BE2C (cell line): ENCODE results near the gene PGS1.

Source experiments
- DNase-seq: peaks from one replicate; pipeline ENCODE4 v3.0.0-alpha.2; 2020
- H3K27me3 ChIP-seq: fragments of 250-450 bp; sonication (Bioruptor Pico); 2 replicates; pipeline ENCODE4 v1.5.1; 2020; ENCODE audit warnings: mild to moderate bottlenecking
- H3K36me3 ChIP-seq: fragments of 250-450 bp; sonication (Bioruptor Pico); 2 replicates; pipeline ENCODE4 v1.5.1; 2020; ENCODE audit warnings: mild to moderate bottlenecking
- H3K4me1 ChIP-seq: fragments of 250-450 bp; sonication (Bioruptor Pico); 2 replicates; pipeline ENCODE4 v1.5.1; 2020
- H3K4me3 ChIP-seq: 2 replicates; pipeline ENCODE4 v1.5.1; 2011; ENCODE audit warnings: low read depth, low read length
- H3K9me3 ChIP-seq: fragments of 250-450 bp; sonication (Bioruptor Pico); 2 replicates; pipeline ENCODE4 v1.5.1; 2020
- CTCF ChIP-seq: IDR thresholded peaks from 2 replicates; pipeline ENCODE4 v1.5.1; 2012; ENCODE audit warnings: mild to moderate bottlenecking, low read depth, low read length

PGS1 gene

GRCh38 chr17:78432226-78433012, 54.0 kb downstream of the PGS1 start:
- TF ChIP-seq CTCF: no peak
- DNase-seq: no peak
- no peak overlapping the region for H3K4me3 ChIP-seq

DNA sequence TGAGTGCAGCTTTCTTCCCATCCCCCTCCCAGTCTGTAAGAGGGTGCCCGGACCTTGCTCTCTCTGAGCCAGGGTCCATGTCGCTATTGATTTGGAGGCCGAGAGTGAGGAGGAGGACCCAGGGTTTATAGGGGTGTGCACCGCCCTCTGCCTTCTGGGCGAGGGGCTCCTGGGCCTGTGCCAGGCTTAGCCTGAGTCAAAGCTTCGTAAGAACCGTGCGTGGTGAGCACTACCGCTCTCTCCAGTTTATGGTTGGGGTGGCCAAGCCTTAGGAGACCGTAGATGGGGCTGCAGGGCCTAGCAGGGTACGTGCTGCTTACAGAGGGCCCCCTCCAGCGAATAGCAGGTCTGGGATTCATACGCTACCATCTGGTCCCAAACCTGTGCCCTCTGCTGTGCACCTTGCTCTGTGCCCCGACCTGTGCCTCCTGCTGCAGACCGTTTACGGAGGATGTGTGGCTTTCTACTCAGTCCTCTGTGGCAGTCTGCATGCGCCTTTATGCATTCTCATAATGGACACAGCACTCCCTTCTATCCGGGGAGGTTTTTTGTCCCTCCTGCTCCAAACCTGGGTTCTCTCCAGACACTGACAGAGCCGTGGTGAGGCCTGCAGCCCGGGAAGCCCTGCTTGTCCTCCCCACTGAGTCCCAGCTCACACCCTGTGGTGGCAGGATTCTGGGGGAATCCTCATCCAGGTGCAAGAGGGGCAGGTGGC, 54.7 kb downstream of the PGS1 start:
- no peaks in the 10 kb centered on the region for H3K36me3 ChIP-seq
- H3K4me3 ChIP-seq: no peak overlapping the region
- DNase-seq: no peak
- H3K9me3 ChIP-seq: no peaks in the 10 kb centered on the region
- H3K27me3 ChIP-seq: no peaks in the 10 kb centered on the region
- TF ChIP-seq CTCF: no peak
- H3K4me1 ChIP-seq: peaks cover 3% of the 10 kb centered on the region

More at GRCh38 chr17:78432226-78433012, 54.0 kb downstream of the PGS1 start:
- no peaks in the 10 kb centered on the region for H3K27me3 ChIP-seq
- H3K4me1 ChIP-seq: peaks cover 3% of the 10 kb centered on the region
- H3K9me3 ChIP-seq: no peaks in the 10 kb centered on the region
- no peaks in the 10 kb centered on the region for H3K36me3 ChIP-seq

- H3K4me1 ChIP-seq: peaks cover 3% of the 10 kb centered on the region
Observed at GRCh38 chr17:78433780-78434335, 55.4 kb downstream of the PGS1 start.

DNA sequence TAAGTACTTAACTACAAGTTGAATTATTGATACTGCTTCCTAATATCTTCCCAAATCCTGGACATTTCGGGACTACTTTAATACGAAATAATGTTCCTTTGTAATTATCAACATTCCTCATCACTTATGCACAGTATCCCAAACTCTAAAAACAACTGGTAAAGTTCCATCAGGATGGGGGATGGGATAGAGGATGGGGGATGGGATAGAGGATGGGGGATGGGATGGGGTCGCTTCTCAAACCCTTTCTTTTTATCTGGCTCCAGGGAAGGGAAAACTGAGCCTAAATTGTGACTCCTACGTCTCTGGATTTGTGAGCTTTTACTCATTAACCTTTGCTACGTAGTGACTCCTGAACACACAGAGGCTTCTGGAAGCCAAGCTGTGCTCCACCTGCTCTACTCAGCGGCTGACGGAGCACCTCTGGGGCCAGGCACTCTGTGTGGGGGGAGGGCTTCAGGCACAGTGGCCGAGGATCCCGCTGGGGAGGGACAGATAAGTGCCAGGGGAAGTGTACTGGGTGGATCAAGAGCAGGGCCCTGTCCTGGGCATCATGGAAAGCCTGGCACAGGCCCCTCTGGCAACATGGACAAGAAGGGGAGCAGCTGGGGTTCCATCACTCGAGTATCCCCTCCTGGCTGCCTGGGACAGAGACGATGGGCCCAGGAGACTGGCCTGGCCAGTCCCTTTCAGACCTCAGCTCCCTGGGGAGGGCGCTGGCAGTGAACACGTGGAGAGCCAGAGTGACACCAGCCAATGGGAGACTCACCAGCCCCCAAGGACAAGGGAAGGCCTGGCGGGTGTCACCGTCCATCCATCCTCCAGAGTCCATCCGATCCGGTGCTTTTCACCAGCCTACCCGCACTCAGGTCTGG, 56.2 kb downstream of the PGS1 start:
- no peaks in the 10 kb centered on the region for H3K36me3 ChIP-seq
- H3K4me3 ChIP-seq: no peak overlapping the region
- peaks cover 3% of the 10 kb centered on the region for H3K4me1 ChIP-seq
- H3K9me3 ChIP-seq: no peaks in the 10 kb centered on the region
- H3K27me3 ChIP-seq: no peaks in the 10 kb centered on the region
- DNase-seq: peak; percentile 43
- no peak for TF ChIP-seq CTCF

More at GRCh38 chr17:78433780-78434335, 55.4 kb downstream of the PGS1 start:
- Histone ChIP-seq H3K4me3 (no peak overlapping the region), H3K36me3 (no peaks in the 10 kb centered on the region), H3K9me3 (no peaks in the 10 kb centered on the region), H3K27me3 (no peaks in the 10 kb centered on the region)
- DNase-seq: no peak
- TF ChIP-seq CTCF: no peak

GRCh38 chr17:78435330-78436005, 57.0 kb downstream of the PGS1 start:
- no peak for TF ChIP-seq CTCF

More at GRCh38 chr17:78435330-78436005, 57.0 kb downstream of the PGS1 start:
- Histone ChIP-seq H3K4me1 (peaks cover 3% of the 10 kb centered on the region), H3K9me3 (no peaks in the 10 kb centered on the region), H3K36me3 (no peaks in the 10 kb centered on the region), H3K4me3 (no peak overlapping the region), H3K27me3 (no peaks in the 10 kb centered on the region)
- no peak for DNase-seq
